Ovary (tissue), 3 donors: ENCODE data around the gene BBOF1.

Source experiments
- POLR2A ChIP-seq: fragments of 450-650 bp; IDR thresholded peaks from one replicate; pipeline ENCODE4 v1.6.1; 2017; ENCODE audit warnings: antibody characterized with exemption, mild to moderate bottlenecking, moderate library complexity
- TF ChIP-seq, protein P1 (sequence below), 3 donors: fragments of 450-650 bp in 2 of 3; fragments of 200-600 bp in 1 of 3; IDR thresholded peaks; one replicate each; pipeline versions ENCODE4 v1.5.1 to v1.8.0; 2016 to 2022; ENCODE audit warnings: antibody characterized with exemption in 3 of 3, mild to moderate bottlenecking in 1 of 3
- donor health status: DM: no; HTN: no; CAD: no.

DNA sequence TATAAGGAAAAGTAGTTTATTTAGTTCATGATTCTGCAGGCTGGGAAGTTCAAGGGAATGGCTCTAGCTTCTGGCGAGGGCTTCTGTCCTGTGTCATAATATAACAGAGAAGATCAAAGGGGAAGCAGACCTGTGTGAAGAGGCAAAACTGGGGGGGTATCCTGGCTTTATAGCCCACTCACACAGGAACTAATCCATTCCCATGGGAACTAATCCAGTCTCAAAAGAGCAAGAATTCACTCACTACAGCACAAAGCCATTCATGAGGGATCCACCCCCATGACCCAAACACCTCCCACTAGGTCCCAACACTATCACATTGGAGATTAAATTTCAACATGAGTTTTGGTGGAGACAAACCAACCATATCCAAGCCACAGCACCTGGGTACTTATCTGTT lies 58.3 kb downstream of the BBOF1 start:
- TF ChIP-seq, protein P1, sequence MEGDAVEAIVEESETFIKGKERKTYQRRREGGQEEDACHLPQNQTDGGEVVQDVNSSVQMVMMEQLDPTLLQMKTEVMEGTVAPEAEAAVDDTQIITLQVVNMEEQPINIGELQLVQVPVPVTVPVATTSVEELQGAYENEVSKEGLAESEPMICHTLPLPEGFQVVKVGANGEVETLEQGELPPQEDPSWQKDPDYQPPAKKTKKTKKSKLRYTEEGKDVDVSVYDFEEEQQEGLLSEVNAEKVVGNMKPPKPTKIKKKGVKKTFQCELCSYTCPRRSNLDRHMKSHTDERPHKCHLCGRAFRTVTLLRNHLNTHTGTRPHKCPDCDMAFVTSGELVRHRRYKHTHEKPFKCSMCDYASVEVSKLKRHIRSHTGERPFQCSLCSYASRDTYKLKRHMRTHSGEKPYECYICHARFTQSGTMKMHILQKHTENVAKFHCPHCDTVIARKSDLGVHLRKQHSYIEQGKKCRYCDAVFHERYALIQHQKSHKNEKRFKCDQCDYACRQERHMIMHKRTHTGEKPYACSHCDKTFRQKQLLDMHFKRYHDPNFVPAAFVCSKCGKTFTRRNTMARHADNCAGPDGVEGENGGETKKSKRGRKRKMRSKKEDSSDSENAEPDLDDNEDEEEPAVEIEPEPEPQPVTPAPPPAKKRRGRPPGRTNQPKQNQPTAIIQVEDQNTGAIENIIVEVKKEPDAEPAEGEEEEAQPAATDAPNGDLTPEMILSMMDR (IDR thresholded peaks at IDR 0.05), result no peak
- no peak for TF ChIP-seq POLR2A
